Neural cell (in vitro differentiated cells): ENCODE results near the gene IRF3.

Experiments used
- EP300 ChIP-seq: fragments of 450-650 bp; conservative IDR thresholded peaks from 2 replicates; pipeline ENCODE4 v1.6.1; 2014; ENCODE audit warnings: antibody characterized with exemption, mild to moderate bottlenecking, moderate library complexity; ENCODE audit not compliant: poor library complexity, severe bottlenecking
- EZH2 ChIP-seq: fragments of 200-600, 300-800 bp; shearing (Covaris generic), sonication (generic); IDR thresholded peaks from 2 replicates; pipeline ENCODE4 v1.6.1; 2014; ENCODE audit warnings: antibody characterized with exemption, low read length, borderline replicate concordance, mild to moderate bottlenecking; ENCODE audit not compliant: insufficient read depth, poor library complexity, severe bottlenecking
- RAD21 ChIP-seq: fragments of 450-650 bp; conservative IDR thresholded peaks from 2 replicates; pipeline ENCODE4 v1.6.1; 2014; ENCODE audit warnings: antibody characterized with exemption, mild to moderate bottlenecking, moderate library complexity
- SMC3 ChIP-seq: fragments of 450-650 bp; conservative IDR thresholded peaks from 2 replicates; pipeline ENCODE4 v1.6.1; 2014; ENCODE audit warnings: antibody characterized with exemption, mild to moderate bottlenecking, moderate library complexity; ENCODE audit not compliant: poor library complexity
- TAF1 ChIP-seq: IDR thresholded peaks from 2 replicates; pipeline ENCODE4 v1.6.1; 2012; ENCODE audit warnings: low read depth
- TF ChIP-seq, protein P1 (sequence below): fragments of 450-650 bp; IDR thresholded peaks from 2 replicates; pipeline ENCODE4 v1.5.1; 2014; ENCODE audit warnings: antibody characterized with exemption, mild to moderate bottlenecking, moderate library complexity; ENCODE audit not compliant: poor library complexity, severe bottlenecking

DNA sequence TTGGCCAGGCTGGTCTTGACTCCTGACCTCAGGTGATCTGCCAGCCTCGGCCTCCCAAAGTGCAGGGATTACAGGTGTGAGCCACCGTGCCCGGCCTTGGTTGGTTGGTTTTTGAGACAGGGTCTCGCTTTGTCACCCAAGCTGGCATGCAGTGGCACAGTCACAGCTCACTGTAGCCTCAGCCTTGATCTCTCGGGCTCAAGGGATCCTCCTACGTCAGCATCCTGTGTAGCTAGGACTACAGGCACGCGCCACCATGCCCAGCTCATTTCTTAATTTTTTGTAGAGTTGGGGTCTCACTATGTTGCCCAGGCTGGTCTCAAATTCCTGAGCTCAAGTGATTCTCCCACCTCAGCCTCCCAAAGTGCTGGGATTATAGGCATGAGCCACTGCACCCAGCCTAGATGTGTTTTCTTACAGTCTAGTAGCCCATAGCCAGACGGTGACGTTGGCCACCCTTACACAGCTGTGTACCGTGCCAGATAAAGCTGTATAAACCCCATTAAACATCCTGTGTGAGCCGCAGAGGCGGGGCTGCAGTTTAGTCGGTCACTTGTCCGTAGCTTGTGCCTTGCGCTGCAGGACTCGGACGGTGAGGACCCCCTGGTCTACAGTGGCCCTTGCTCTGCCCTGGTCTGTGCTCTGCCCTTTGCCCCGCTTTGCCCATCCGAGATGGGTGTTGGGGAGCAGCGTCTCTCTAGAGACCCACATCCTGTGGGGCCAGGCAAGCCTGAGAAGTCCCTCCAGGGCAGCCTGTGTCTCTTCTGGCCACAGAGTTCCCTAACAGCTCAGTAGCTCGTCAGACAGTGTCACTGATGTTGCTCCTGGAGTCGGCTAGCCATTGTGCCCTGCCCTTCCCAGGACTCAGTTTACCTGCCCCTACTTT lies 9.8 kb downstream of the IRF3 start:
- no peak for TF ChIP-seq EP300
- TF ChIP-seq, protein P1, sequence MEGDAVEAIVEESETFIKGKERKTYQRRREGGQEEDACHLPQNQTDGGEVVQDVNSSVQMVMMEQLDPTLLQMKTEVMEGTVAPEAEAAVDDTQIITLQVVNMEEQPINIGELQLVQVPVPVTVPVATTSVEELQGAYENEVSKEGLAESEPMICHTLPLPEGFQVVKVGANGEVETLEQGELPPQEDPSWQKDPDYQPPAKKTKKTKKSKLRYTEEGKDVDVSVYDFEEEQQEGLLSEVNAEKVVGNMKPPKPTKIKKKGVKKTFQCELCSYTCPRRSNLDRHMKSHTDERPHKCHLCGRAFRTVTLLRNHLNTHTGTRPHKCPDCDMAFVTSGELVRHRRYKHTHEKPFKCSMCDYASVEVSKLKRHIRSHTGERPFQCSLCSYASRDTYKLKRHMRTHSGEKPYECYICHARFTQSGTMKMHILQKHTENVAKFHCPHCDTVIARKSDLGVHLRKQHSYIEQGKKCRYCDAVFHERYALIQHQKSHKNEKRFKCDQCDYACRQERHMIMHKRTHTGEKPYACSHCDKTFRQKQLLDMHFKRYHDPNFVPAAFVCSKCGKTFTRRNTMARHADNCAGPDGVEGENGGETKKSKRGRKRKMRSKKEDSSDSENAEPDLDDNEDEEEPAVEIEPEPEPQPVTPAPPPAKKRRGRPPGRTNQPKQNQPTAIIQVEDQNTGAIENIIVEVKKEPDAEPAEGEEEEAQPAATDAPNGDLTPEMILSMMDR = no peak
- TF ChIP-seq SMC3 = no peak
- no peak for TF ChIP-seq TAF1
- no peak for TF ChIP-seq RAD21
- TF ChIP-seq EZH2 = no peak
